ENCODE measurements around the gene TAF13.

GRCh38 chr1:109056064-109056463, 19.7 kb downstream of the TAF13 start:
- TF ChIP-seq EZH2 (IDR thresholded peaks at IDR 0.05; ENCODE audit: insufficient read depth, poor library complexity, severe bottlenecking) (no peak), EZH2phosphoT487 (IDR thresholded peaks at IDR 0.05; ENCODE audit: insufficient read depth, low read depth) (no peak)
